ENCODE measurements around the gene GLB1L.

Gene GLB1L

GRCh38 chr2:219282375-219282774 lies 37.1 kb upstream of the GLB1L start:
- no peaks in the 10 kb centered on the region for H3K36me3 ChIP-seq (ENCODE audit: low read length)
- no peak for TF ChIP-seq EZH2phosphoT487 (conservative IDR thresholded peaks at IDR 0.05; ENCODE audit: low read length)
- TF ChIP-seq, protein P1, sequence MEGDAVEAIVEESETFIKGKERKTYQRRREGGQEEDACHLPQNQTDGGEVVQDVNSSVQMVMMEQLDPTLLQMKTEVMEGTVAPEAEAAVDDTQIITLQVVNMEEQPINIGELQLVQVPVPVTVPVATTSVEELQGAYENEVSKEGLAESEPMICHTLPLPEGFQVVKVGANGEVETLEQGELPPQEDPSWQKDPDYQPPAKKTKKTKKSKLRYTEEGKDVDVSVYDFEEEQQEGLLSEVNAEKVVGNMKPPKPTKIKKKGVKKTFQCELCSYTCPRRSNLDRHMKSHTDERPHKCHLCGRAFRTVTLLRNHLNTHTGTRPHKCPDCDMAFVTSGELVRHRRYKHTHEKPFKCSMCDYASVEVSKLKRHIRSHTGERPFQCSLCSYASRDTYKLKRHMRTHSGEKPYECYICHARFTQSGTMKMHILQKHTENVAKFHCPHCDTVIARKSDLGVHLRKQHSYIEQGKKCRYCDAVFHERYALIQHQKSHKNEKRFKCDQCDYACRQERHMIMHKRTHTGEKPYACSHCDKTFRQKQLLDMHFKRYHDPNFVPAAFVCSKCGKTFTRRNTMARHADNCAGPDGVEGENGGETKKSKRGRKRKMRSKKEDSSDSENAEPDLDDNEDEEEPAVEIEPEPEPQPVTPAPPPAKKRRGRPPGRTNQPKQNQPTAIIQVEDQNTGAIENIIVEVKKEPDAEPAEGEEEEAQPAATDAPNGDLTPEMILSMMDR (IDR thresholded peaks at IDR 0.05; ENCODE audit: insufficient read depth, low read length, poor library complexity, severe bottlenecking): no peak
- no peak overlapping the region for H3K27ac ChIP-seq (ENCODE audit: low read depth, low read length)
- H2AFZ ChIP-seq (ENCODE audit: low read depth, low read length, severe bottlenecking): no peak overlapping the region
- no peak overlapping the region for H3K4me2 ChIP-seq (ENCODE audit: low read depth, low read length, poor library complexity, severe bottlenecking)
- no peaks in the 10 kb centered on the region for H3K9me3 ChIP-seq (ENCODE audit: insufficient read depth, low read length)
- H4K20me1 ChIP-seq (ENCODE audit: low read depth, low read length): no peaks in the 10 kb centered on the region
- no peaks in the 10 kb centered on the region for H3K9me2 ChIP-seq (replicated peaks; ENCODE audit: insufficient read depth, low read length)
- 0 out of 2 replicates have a peak, but pooled peaks cover under 1% of the 10 kb centered on the region for H3K79me2 ChIP-seq (ENCODE audit: insufficient read depth, low read length)
- peaks cover 13% of the 10 kb centered on the region for H3F3A ChIP-seq (ENCODE audit: insufficient read depth)
- no peak overlapping the region for H3K9ac ChIP-seq (ENCODE audit: low read length)
- H3K27me3 ChIP-seq (ENCODE audit: low read length): no peaks in the 10 kb centered on the region
- no peak overlapping the region for H3K4me3 ChIP-seq (ENCODE audit: insufficient read depth, low read length, poor library complexity, severe bottlenecking)

- Histone ChIP-seq H4K20me1 (ENCODE audit: low read depth, low read length) (no peaks in the 10 kb centered on the region), H3K4me2 (ENCODE audit: low read depth, low read length, poor library complexity, severe bottlenecking) (no peak overlapping the region), H3K27me3 (ENCODE audit: low read length) (no peaks in the 10 kb centered on the region), H3K4me3 (ENCODE audit: insufficient read depth, low read length, poor library complexity, severe bottlenecking) (no peak overlapping the region), H3K9ac (ENCODE audit: low read length) (no peak overlapping the region), H3K36me3 (ENCODE audit: low read length) (no peaks in the 10 kb centered on the region), H3K27ac (ENCODE audit: low read depth, low read length) (no peak overlapping the region), H3F3A (ENCODE audit: insufficient read depth) (peaks cover 13% of the 10 kb centered on the region), H2AFZ (ENCODE audit: low read depth, low read length, severe bottlenecking) (no peak overlapping the region), H3K79me2 (ENCODE audit: insufficient read depth, low read length) (0 out of 2 replicates have a peak, but pooled peaks cover 4% of the 10 kb centered on the region), H3K9me2 (replicated peaks; ENCODE audit: insufficient read depth, low read length) (no peaks in the 10 kb centered on the region), H3K9me3 (ENCODE audit: insufficient read depth, low read length) (no peaks in the 10 kb centered on the region)
- no peak for TF ChIP-seq EZH2phosphoT487 (conservative IDR thresholded peaks at IDR 0.05; ENCODE audit: low read length)
- TF ChIP-seq, protein P1 (IDR thresholded peaks at IDR 0.05; ENCODE audit: insufficient read depth, low read length, poor library complexity, severe bottlenecking): no peak
Measured at GRCh38 chr2:219281588-219281987, 36.3 kb upstream of the GLB1L start.

DNA sequence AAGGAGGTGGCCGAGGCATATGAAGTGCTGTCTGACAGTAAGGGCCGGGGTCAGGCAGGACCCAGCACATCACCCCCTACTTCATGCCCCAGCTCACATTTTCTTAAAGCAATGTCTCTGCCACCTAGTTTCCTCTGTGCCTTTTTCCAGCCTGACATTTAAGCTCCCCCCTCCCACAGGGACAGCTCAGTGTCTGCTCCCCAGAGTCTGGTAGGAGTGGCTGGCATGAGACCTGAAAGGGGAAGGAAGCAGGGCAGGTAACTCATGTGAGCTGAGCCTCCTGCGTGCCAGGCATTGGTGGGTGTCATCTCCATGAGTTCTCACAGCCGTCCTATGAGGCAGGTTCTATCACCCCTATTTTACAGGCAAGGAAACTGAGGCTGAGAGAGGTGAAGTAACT lies 35.4 kb upstream of the GLB1L start:
- Histone ChIP-seq H3K36me3 (ENCODE audit: low read length) (no peaks in the 10 kb centered on the region), H3K4me3 (ENCODE audit: insufficient read depth, low read length, poor library complexity, severe bottlenecking) (no peak overlapping the region), H3K9ac (ENCODE audit: low read length) (peak overlapping the region; percentile 63; the same call in 1 of the 2 replicates), H2AFZ (ENCODE audit: low read depth, low read length, severe bottlenecking) (no peak overlapping the region), H3K27me3 (ENCODE audit: low read length) (no peaks in the 10 kb centered on the region), H3K9me3 (ENCODE audit: insufficient read depth, low read length) (no peaks in the 10 kb centered on the region), H3K79me2 (ENCODE audit: insufficient read depth, low read length) (0 out of 2 replicates have a peak, but pooled peaks cover 4% of the 10 kb centered on the region), H3K9me2 (replicated peaks; ENCODE audit: insufficient read depth, low read length) (no peaks in the 10 kb centered on the region), H4K20me1 (ENCODE audit: low read depth, low read length) (no peaks in the 10 kb centered on the region), H3K4me2 (ENCODE audit: low read depth, low read length, poor library complexity, severe bottlenecking) (peak overlapping the region; percentile 60), H3K27ac (ENCODE audit: low read depth, low read length) (peak overlapping the region; percentile 98; the same call in 1 of the 2 replicates), H3F3A (ENCODE audit: insufficient read depth) (peaks cover 13% of the 10 kb centered on the region)
- TF ChIP-seq EZH2phosphoT487 (conservative IDR thresholded peaks at IDR 0.05; ENCODE audit: low read length): no peak
- TF ChIP-seq, protein P1 (IDR thresholded peaks at IDR 0.05; ENCODE audit: insufficient read depth, low read length, poor library complexity, severe bottlenecking): no peak
